IMR-90 (cell line): ENCODE measurements around the gene ALCAM.

ENCODE experiments used
- CEBPB ChIP-seq: IDR thresholded peaks from 2 replicates; pipeline ENCODE4 v1.6.1; 2012; ENCODE audit warnings: low read depth, low read length, improper control_type of control experiment
- CTCF ChIP-seq: conservative IDR thresholded peaks from 2 replicates; pipeline ENCODE4 v1.5.1; 2012; ENCODE audit warnings: mild to moderate bottlenecking, low read depth, low read length, improper control_type of control experiment
- ELK1 ChIP-seq: fragments of 150-350 bp; IDR thresholded peaks from 2 replicates; pipeline ENCODE4 v1.6.1; 2016; ENCODE audit warnings: low read depth, mild to moderate bottlenecking, low read length, moderate library complexity, borderline replicate concordance
- MAFK ChIP-seq: IDR thresholded peaks from 2 replicates; pipeline ENCODE4 v1.6.1; 2012; ENCODE audit warnings: low read depth, low read length, improper control_type of control experiment
- NFE2L2 ChIP-seq: fragments of 150-350 bp; IDR thresholded peaks from 2 replicates; pipeline ENCODE4 v1.6.1; 2016; ENCODE audit warnings: low read depth, mild to moderate bottlenecking, low read length
- POLR2A ChIP-seq: IDR thresholded peaks from 2 replicates; pipeline ENCODE4 v1.6.1; 2012; ENCODE audit warnings: mild to moderate bottlenecking, low read depth, low read length
- RAD21 ChIP-seq: IDR thresholded peaks from 2 replicates; pipeline ENCODE4 v1.6.1; 2012; ENCODE audit warnings: low read length, improper control_type of control experiment
- RCOR1 ChIP-seq: IDR thresholded peaks from 2 replicates; pipeline ENCODE4 v1.6.1; 2012; ENCODE audit warnings: mild to moderate bottlenecking, low read length, improper control_type of control experiment; ENCODE audit not compliant: insufficient replicate concordance
- RFX5 ChIP-seq: IDR thresholded peaks from 2 replicates; pipeline ENCODE4 v1.8.0; 2012; ENCODE audit warnings: low read depth, mild to moderate bottlenecking, low read length, moderate library complexity
- SMC3 ChIP-seq: fragments of 150-350 bp; IDR thresholded peaks from 2 replicates; pipeline ENCODE4 v1.6.1; 2016; ENCODE audit warnings: low read depth, mild to moderate bottlenecking, antibody characterized with exemption, low read length, moderate library complexity
- USF2 ChIP-seq: fragments of 150-350 bp; IDR thresholded peaks from 2 replicates; pipeline ENCODE4 v1.6.1; 2017; ENCODE audit warnings: mild to moderate bottlenecking, antibody characterized with exemption, low read length, low read depth

- no peak for TF ChIP-seq CTCF
- no peak for TF ChIP-seq USF2
- TF ChIP-seq ELK1 = no peak
- no peak for TF ChIP-seq MAFK
- TF ChIP-seq NFE2L2 = no peak
- TF ChIP-seq SMC3 = no peak
- 0 out of 2 replicates have a peak, but pooled peaks have one; percentile 22 for TF ChIP-seq POLR2A
- TF ChIP-seq RFX5 = no peak
- no peak for TF ChIP-seq RAD21
- TF ChIP-seq CEBPB = no peak
- TF ChIP-seq RCOR1 = no peak
Observed at GRCh38 chr3:105367063-105367405, 325 bp downstream of the ALCAM start.
